GM12873 (cell line): ENCODE measurements around the gene NUDCD3.

Source experiments
- TF ChIP-seq, protein P1 (sequence below): IDR thresholded peaks from 2 replicates; pipeline ENCODE4 v1.5.1; 2012; ENCODE audit warnings: low read depth, mild to moderate bottlenecking, moderate library complexity, low read length, control low read depth; ENCODE audit not compliant: insufficient read depth; ENCODE audit errors: missing control alignments

The NUDCD3 gene

DNA sequence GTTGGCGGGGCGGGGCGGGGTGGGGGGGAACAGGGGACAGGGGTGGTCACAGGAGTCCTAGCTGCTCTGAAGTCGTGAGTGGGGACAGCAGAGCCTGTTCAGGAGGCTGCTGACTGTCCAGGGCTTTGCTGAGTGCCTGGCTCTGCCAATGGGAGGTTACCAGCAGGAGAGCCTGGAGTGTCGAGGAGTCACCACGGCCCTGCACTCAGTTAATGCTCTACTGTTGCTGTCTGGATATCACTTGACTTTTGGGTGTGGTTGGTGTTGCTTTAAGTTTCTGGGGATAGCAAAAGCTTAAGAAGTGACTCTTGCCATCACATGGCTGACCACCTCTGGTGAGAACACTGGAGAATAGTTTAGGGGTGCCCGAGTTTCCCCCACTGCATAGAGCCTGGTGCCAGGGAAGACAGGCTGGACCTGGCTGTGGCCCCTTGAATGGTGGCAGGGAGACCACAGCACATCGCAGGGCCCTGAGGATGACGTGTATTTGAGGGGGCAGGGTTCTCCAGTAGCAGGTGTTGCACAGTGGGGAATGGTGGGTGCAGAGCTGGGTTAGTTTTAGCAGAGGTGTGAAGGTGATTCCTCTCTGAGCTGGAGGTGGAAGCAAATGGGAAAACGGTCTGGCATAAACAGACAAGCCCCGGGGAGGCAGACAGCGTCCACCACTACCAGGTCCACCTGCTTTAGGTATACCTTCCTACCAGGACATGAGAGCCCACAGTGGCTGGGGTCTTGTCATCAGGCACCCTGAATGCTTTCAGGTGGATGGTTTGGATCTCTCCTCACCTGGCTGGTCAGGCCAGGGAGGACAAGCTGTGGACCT, 110.9 kb downstream of the NUDCD3 start:
- TF ChIP-seq, protein P1, sequence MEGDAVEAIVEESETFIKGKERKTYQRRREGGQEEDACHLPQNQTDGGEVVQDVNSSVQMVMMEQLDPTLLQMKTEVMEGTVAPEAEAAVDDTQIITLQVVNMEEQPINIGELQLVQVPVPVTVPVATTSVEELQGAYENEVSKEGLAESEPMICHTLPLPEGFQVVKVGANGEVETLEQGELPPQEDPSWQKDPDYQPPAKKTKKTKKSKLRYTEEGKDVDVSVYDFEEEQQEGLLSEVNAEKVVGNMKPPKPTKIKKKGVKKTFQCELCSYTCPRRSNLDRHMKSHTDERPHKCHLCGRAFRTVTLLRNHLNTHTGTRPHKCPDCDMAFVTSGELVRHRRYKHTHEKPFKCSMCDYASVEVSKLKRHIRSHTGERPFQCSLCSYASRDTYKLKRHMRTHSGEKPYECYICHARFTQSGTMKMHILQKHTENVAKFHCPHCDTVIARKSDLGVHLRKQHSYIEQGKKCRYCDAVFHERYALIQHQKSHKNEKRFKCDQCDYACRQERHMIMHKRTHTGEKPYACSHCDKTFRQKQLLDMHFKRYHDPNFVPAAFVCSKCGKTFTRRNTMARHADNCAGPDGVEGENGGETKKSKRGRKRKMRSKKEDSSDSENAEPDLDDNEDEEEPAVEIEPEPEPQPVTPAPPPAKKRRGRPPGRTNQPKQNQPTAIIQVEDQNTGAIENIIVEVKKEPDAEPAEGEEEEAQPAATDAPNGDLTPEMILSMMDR = no peak

DNA sequence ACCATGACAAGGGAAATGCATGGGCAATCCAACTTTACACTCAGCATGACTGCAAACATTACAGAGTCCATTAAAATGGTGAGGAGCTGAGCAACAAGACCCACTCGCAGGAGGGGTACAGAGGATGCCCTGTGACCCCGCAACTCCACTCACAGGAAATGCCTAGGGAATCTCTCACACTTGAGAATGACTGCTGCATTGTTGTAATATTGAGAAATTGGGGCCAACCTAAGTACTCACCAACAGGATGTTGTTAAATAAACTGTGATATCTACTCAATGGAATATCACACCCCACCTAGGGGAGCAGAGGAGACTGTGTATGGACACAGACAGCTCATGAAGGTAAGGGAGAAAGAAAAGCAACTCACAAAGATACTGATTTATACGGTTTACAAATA, 111.7 kb downstream of the NUDCD3 start:
- TF ChIP-seq, protein P1 = no peak

DNA sequence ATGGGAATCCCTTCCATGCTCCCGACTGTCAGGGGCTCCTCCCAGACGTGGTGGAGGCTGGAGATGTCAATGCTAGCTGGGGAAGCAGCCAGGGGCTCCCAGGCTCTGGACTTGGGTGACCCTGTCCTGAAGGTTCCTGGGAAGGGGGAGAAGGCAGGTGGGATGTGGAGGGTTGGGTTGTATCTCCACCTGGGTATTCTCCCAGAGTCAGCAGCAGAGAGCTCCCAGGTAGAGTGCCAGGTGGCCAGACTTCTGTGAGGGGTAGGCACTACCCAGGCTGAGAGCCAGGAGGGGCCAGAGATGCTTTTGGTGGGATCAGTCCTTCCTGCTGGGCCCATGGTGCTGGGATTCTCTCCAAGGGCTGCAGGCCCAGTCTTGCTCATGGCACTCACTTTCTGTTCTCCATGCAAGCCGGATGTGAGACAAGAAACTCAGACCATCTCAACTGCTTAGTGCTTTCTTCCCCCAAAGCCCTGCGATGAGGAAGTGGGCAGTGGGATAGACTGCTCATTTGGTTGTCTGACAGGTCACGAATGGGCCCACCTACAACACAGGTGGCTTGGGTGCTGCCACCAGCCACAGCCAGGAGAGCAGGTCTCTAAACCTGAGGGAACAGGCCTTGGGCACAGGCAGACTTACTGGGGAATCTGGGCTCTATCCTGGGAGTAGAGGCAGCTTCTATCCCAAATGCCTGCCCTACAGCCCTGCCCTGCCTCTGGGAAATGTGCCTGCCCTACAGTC, 112.6 kb downstream of the NUDCD3 start:
- TF ChIP-seq, protein P1 = no peak

DNA sequence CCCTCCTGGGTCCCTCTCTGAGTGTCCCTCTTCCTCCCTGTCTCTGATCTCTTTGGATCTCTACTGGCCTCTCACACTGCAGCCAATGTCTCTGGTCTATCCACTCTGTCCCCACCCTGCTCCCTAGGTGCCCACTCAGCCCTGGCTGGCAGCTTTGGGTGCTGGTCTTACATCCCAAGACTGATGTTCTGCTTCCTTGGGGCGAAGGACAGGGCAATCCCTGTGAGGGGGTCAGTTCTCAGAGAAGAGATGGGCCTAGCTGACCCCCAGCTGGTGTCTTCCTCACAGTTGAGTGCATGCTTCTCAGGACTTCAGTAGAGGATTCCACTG, 113.4 kb downstream of the NUDCD3 start:
- TF ChIP-seq, protein P1 = no peak

DNA sequence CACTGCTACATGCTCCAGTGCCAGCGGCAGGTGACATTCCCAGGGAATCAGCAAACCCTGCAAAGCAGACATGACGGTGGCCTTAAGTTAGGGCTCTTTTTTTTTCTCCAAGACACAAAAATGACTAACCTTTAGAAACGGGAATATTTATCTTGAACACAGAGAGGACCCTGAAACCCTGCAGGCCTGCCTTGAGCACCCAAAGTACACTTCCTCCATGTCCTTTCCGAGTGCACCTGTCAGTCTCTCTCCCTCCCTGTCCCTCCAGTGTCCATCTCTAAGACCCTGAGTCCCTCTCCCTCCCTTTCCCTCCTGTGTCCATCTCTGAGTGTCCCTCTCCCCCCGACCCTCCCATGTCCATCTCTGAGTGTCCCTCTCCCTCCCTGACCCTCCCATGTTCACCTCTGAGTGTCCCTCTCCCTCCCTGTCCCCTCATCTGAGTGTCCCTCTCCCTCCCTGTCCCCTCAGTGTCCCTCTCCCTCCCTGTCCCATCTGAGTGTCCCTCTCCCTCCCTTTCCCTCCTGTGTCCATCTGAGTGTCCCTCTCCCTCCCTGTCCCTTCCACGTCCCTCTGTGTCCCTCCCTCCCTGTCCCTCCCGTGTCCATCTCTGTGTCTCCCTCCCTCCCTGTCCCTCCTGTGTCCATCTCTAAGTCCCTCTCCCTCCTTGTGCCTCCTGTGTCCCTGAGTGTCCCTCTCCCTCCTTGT, 113.9 kb downstream of the NUDCD3 start:
- TF ChIP-seq, protein P1 = no peak

DNA sequence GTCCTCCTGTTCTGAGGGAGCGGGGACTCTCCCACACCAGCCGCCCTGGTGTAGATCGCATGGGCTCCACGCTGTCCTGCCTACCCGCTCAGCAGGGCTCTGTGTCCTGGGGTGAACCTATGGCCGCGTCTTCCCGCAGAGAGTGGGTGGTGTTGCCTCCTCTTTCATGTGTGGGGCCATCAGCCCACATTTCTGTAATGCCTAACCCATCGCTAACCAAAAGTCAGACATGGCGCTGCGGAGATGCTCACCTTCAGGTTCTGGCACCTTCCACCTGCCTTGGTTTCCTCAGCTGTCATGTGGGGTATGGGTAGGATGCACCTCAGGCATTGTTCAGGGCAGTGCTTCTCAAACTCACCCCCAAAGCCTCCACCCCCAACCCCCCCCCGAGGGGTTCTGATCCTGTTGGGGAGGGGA, 114.5 kb downstream of the NUDCD3 start:
- TF ChIP-seq, protein P1 = no peak

DNA sequence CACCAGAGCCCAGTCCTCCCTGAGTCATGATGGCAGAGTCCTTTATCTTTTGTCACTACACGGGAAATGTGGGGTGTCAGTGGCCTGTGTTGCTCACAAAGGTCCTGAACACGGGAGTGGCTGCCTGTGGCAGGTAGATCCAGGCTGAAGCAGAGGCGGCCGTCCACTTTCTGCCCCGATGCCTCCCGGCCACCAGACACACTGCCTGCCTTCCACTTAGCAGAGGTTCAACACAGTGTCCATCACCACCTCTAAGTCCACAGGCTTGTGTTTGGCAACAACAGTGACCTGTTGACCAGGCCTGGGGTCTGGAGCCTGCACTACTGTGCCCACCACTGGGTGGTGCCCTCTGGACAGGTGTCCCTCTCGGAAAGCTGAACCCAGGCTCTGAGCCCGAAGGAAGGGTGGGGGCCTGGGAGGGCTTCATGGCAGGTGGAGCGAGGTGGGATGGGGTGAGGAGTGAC, 115.2 kb downstream of the NUDCD3 start:
- TF ChIP-seq, protein P1 = peak; percentile 56
